HG03432 (cell line): ENCODE results near the gene MYRIP.
"Not testable (repeated sequence)": the region's sequence is repeated elsewhere in the genome, so short reads cannot be mapped to it uniquely, and the experiment has no call there.

Experiments used
- ATAC-seq: cut with Tn5 transposase; IDR thresholded peaks from one replicate; pipeline ENCODE4 v1.9.1; 2021; ENCODE audit warnings: mild to moderate bottlenecking, moderate library complexity; ENCODE audit not compliant: unreplicated experiment

MYRIP gene

GRCh38 chr3:39805650-39806049 is 3.8 kb upstream of the MYRIP start:
- no peak for ATAC-seq

GRCh38 chr3:39806820-39807219 is 2.6 kb upstream of the MYRIP start:
- no peak for ATAC-seq

- ATAC-seq = peak; percentile 25
These were observed 785 bp upstream of the MYRIP start for GRCh38 chr3:39808467-39809180.

GRCh38 chr3:39809995-39810595 is 686 bp downstream of the MYRIP start:
- peak; percentile 9 for ATAC-seq

- no peak for ATAC-seq
These were observed 1.3 kb downstream of the MYRIP start for GRCh38 chr3:39810647-39811161.

GRCh38 chr3:39811561-39811960 is 2.2 kb downstream of the MYRIP start:
- no peak for ATAC-seq

GRCh38 chr3:39812537-39812936 is 3.1 kb downstream of the MYRIP start:
- no peak for ATAC-seq

GRCh38 chr3:39814007-39814406 is 4.6 kb downstream of the MYRIP start:
- ATAC-seq = no peak

- ATAC-seq = no peak
These were observed 10.5 kb downstream of the MYRIP start for GRCh38 chr3:39819899-39820298.

- ATAC-seq = not testable (repeated sequence)
These were observed 24.4 kb downstream of the MYRIP start for GRCh38 chr3:39833764-39834163.

- ATAC-seq = no peak
These were observed 30.1 kb downstream of the MYRIP start for GRCh38 chr3:39839484-39839883.

GRCh38 chr3:39843440-39843839 is 34.0 kb downstream of the MYRIP start:
- ATAC-seq = no peak

GRCh38 chr3:39848365-39848764 is 39.0 kb downstream of the MYRIP start:
- ATAC-seq = no peak

- no peak for ATAC-seq
These were observed 40.7 kb downstream of the MYRIP start for GRCh38 chr3:39849992-39850715.

- no peak for ATAC-seq
These were observed 41.3 kb downstream of the MYRIP start for GRCh38 chr3:39850716-39851032.

GRCh38 chr3:39855517-39855916 is 46.1 kb downstream of the MYRIP start:
- ATAC-seq = no peak

- ATAC-seq = no peak
These were observed 60.5 kb downstream of the MYRIP start for GRCh38 chr3:39869890-39870289.

- no peak for ATAC-seq
These were observed 61.3 kb downstream of the MYRIP start for GRCh38 chr3:39870706-39871105.

GRCh38 chr3:39879581-39879980 is 70.2 kb downstream of the MYRIP start:
- no peak for ATAC-seq

- no peak for ATAC-seq
These were observed 72.7 kb downstream of the MYRIP start for GRCh38 chr3:39882111-39882510.

GRCh38 chr3:39892068-39892467 is 82.7 kb downstream of the MYRIP start:
- ATAC-seq = no peak

GRCh38 chr3:39896184-39896583 is 86.8 kb downstream of the MYRIP start:
- ATAC-seq = no peak
